Fibroblast of lung (primary cell): Measurements from ENCODE around the gene GRIN3A. TPM values are rescaled to one million over a fixed set of nuclear protein-coding genes. Genes with fewer than 3 reads are reported as not detected.

Experiments used
- DNase-seq, 2 donors: peaks; one replicate each; pipeline versions ENCODE4 v3.0.0 to v3.0.0-alpha.2; 2010; ENCODE audit warnings: low read depth in 2 of 2
- H2AFZ ChIP-seq: 2 replicates; pipeline ENCODE4 v1.5.1; 2012; ENCODE audit warnings: low read length, control low read depth, inconsistent platforms
- H3K27ac ChIP-seq: 2 replicates; pipeline ENCODE4 v1.5.1; 2011; ENCODE audit warnings: low read length, control low read depth; ENCODE audit not compliant: insufficient read depth
- H3K27me3 ChIP-seq: 2 replicates; pipeline ENCODE4 v1.5.1; 2011; ENCODE audit warnings: mild to moderate bottlenecking, low read length; ENCODE audit not compliant: control insufficient read depth, insufficient read depth
- H3K36me3 ChIP-seq: 2 replicates; pipeline ENCODE4 v1.5.1; 2011; ENCODE audit warnings: low read length; ENCODE audit not compliant: control insufficient read depth, insufficient read depth
- H3K4me1 ChIP-seq: 2 replicates; pipeline ENCODE4 v1.5.1; 2011; ENCODE audit warnings: low read length; ENCODE audit not compliant: control insufficient read depth, insufficient read depth; ENCODE audit errors: extremely low read depth
- H3K4me2 ChIP-seq: 2 replicates; pipeline ENCODE4 v1.5.1; 2011; ENCODE audit warnings: low read length, control low read depth; ENCODE audit not compliant: insufficient read depth; ENCODE audit errors: extremely low read depth
- H3K4me3 ChIP-seq, 4 experiments: fragments of 200-600 bp in 1 of 4; sonication (generic) in 1 of 4; replicated peaks in 1 of 4; 2 replicates each; pipeline ENCODE4 v1.5.1; 2011 to 2016; ENCODE audit warnings: low read length in 4 of 4, low read depth in 3 of 4, mild to moderate bottlenecking in 3 of 4, control low read depth in 2 of 4, inconsistent platforms in 1 of 4, mixed read lengths in 1 of 4; ENCODE audit not compliant: insufficient read depth in 1 of 4; ENCODE audit errors: control extremely low read depth in 1 of 4
- H3K79me2 ChIP-seq: 2 replicates; pipeline ENCODE4 v1.5.1; 2012; ENCODE audit warnings: mild to moderate bottlenecking, low read length, inconsistent platforms; ENCODE audit not compliant: control insufficient read depth, insufficient read depth
- H3K9ac ChIP-seq: 2 replicates; pipeline ENCODE4 v1.5.1; 2011; ENCODE audit warnings: mild to moderate bottlenecking, low read length, control low read depth; ENCODE audit not compliant: insufficient read depth
- H3K9me3 ChIP-seq: 2 replicates; pipeline ENCODE4 v1.5.1; 2012; ENCODE audit warnings: low read depth, low read length; ENCODE audit not compliant: control insufficient read depth, insufficient read depth
- H4K20me1 ChIP-seq: 2 replicates; pipeline ENCODE4 v1.5.1; 2011; ENCODE audit warnings: low read length; ENCODE audit not compliant: control insufficient read depth, insufficient read depth; ENCODE audit errors: extremely low read depth
- CTCF ChIP-seq, 2 donors: IDR thresholded peaks in 1 of 2; conservative IDR thresholded peaks in 1 of 2; 1 replicate in 1 of 2; 2 replicates in 1 of 2; pipeline ENCODE4 v1.5.1; 2011 to 2012; ENCODE audit warnings: low read length in 2 of 2, control low read depth in 1 of 2, inconsistent platforms in 1 of 2, low read depth in 1 of 2, mild to moderate bottlenecking in 1 of 2
- EZH2 ChIP-seq: IDR thresholded peaks from 2 replicates; pipeline ENCODE4 v1.5.1; 2012; ENCODE audit warnings: low read length, control low read depth, mild to moderate bottlenecking; ENCODE audit errors: missing control alignments
- polyA plus RNA-seq, 2 donors: library from polyadenylated mRNA; depleted of rRNA in 1 of 2; stranded (reverse) in 1 of 2; unstranded in 1 of 2; fragments of >200 nt; gene quantifications; 2 replicates each; pipeline ENCODE4 v1.2.1, GENCODE V29; 2011 to 2012; ENCODE audit warnings: missing spikeins in 1 of 2
- total RNA-seq: library from RNA; depleted of rRNA; stranded (reverse); fragments of >200 nt; gene quantifications from 2 replicates; pipeline ENCODE4 v1.2.1, GENCODE V29; 2014

The GRIN3A gene
- total and polyA plus RNA-seq, 2 donors (not counting 1 experiment from before 2014, with no cell fraction given), result not detected

- Histone ChIP-seq H3K4me1 (no peaks in the 10 kb centered on the region), H4K20me1 (no peaks in the 10 kb centered on the region), H2AFZ (no peak overlapping the region), H3K27ac (no peak overlapping the region), H3K9ac (no peak overlapping the region), H3K4me3 (no peak overlapping the region), H3K36me3 (no peaks in the 10 kb centered on the region), H3K9me3 (no peaks in the 10 kb centered on the region), H3K4me2 (no peak overlapping the region), H3K27me3 (no peaks in the 10 kb centered on the region), H3K79me2 (no peaks in the 10 kb centered on the region)
- TF ChIP-seq EZH2 (no peak), CTCF (conservative IDR thresholded peaks at IDR 0.05 in 1 of 2, IDR thresholded peaks at IDR 0.05 in 1 of 2; ENCODE audit: low read depth in 1 of 2, low read length in 2 of 2) (no peak)
- no peak for DNase-seq
Observed at GRCh38 chr9:101674165-101674564, 64.3 kb downstream of the GRIN3A start.

- no peaks in the 10 kb centered on the region for H3K79me2 ChIP-seq
- TF ChIP-seq CTCF (conservative IDR thresholded peaks at IDR 0.05 in 1 of 2, IDR thresholded peaks at IDR 0.05 in 1 of 2; ENCODE audit: low read depth in 1 of 2, low read length in 2 of 2), result no peak
- no peak for TF ChIP-seq EZH2
- H2AFZ ChIP-seq, result no peak overlapping the region
- H3K27ac ChIP-seq, result no peak overlapping the region
- H3K4me1 ChIP-seq, result no peaks in the 10 kb centered on the region
- DNase-seq, result no peak
- no peak overlapping the region for H3K4me2 ChIP-seq
- no peaks in the 10 kb centered on the region for H3K36me3 ChIP-seq
- no peaks in the 10 kb centered on the region for H3K27me3 ChIP-seq
- no peak overlapping the region for H3K9ac ChIP-seq
- no peak overlapping the region for H3K4me3 ChIP-seq
- no peaks in the 10 kb centered on the region for H3K9me3 ChIP-seq
- no peaks in the 10 kb centered on the region for H4K20me1 ChIP-seq
Observed at GRCh38 chr9:101673642-101674041, 64.8 kb downstream of the GRIN3A start.

- Histone ChIP-seq H3K27me3 (no peaks in the 10 kb centered on the region), H3K9me3 (no peaks in the 10 kb centered on the region), H3K4me1 (no peaks in the 10 kb centered on the region), H3K9ac (no peak overlapping the region), H2AFZ (no peak overlapping the region), H3K27ac (no peak overlapping the region), H3K4me3 (no peak overlapping the region), H3K4me2 (no peak overlapping the region), H3K79me2 (no peaks in the 10 kb centered on the region), H4K20me1 (no peaks in the 10 kb centered on the region), H3K36me3 (no peaks in the 10 kb centered on the region)
- no peak for DNase-seq
- TF ChIP-seq CTCF (conservative IDR thresholded peaks at IDR 0.05 in 1 of 2, IDR thresholded peaks at IDR 0.05 in 1 of 2; ENCODE audit: low read depth in 1 of 2, low read length in 2 of 2) (no peak), EZH2 (no peak)
Observed at GRCh38 chr9:101671567-101671966, 66.9 kb downstream of the GRIN3A start.
